Measurements from ENCODE around the gene KLHL1. TPM values are rescaled to one million over a fixed set of nuclear protein-coding genes. Genes with fewer than 3 reads are reported as not detected.

The KLHL1 gene
- total and polyA plus RNA-seq, 2 of the 13 experiments (the other 11 are each of a cell fraction or from before 2014, with no cell fraction given) = 0.01 TPM; not detected in 1

- no peak overlapping the region for H2AFZ ChIP-seq (ENCODE audit: low read length)
- H3K27me3 ChIP-seq (ENCODE audit: control insufficient read depth in 1 of 2, insufficient read depth in 2 of 2, low read length in 2 of 2) = no peaks in the 10 kb centered on the region
- ChIA-PET POLR2A (no interaction called here), CTCF (ENCODE audit: low intra/inter-chr PET ratio, low total read pairs) (no interaction called here)
- in situ Hi-C loops (cut with HindIII; ENCODE audit: extremely low pct_ligation_motif_present, low pct_unique_long_range_greater_than_20kb) (no loop called here), intact Hi-C loops (cut with micrococcal nuclease; ENCODE audit: unreplicated experiment) (no loop called here)
- no peak overlapping the region for H3K4me3 ChIP-seq (replicated peaks in 1 of 3; ENCODE audit: insufficient read depth in 1 of 3, low read depth in 2 of 3, low read length in 3 of 3)
- no peaks in the 10 kb centered on the region for H3K4me1 ChIP-seq (ENCODE audit: insufficient read depth, low read length)
- no peak overlapping the region for H3K27ac ChIP-seq (ENCODE audit: extremely low read length, insufficient read depth, low read length)
- H3K79me2 ChIP-seq (ENCODE audit: insufficient read depth, low read length) = no peaks in the 10 kb centered on the region
- H3K4me2 ChIP-seq (ENCODE audit: low read depth, low read length) = no peak overlapping the region
- no peaks in the 10 kb centered on the region for H3K36me3 ChIP-seq (replicated peaks in 1 of 2; ENCODE audit: control insufficient read depth in 1 of 2, insufficient read depth in 2 of 2, low read length in 2 of 2)
- no peak overlapping the region for H3K9ac ChIP-seq (ENCODE audit: insufficient read depth, low read depth, low read length)
- no peaks in the 10 kb centered on the region for H4K20me1 ChIP-seq (ENCODE audit: insufficient read depth, low read length)
- DNase-seq (ENCODE audit: low spot score) (no peak), ATAC-seq (no peak), FAIRE-seq (no peak)
- no TSS peak for BruUV-seq (replicated peaks)
- H3K9me3 ChIP-seq (ENCODE audit: low read length) = no peaks in the 10 kb centered on the region
- 0% methylated on average over 3 of the region's 3 CpGs for WGBS (ENCODE audit: low lambda C conversion rate)
- TF ChIP-seq NFKBIZ (CRISPR knock-in tag; IDR thresholded peaks at IDR 0.05) (no peak), ERF (CRISPR knock-in tag; IDR thresholded peaks at IDR 0.05) (no peak), MAZ (IDR thresholded peaks at IDR 0.05; ENCODE audit: borderline replicate concordance, low read depth, low read length) (no peak), MAZ (CRISPR knock-in tag; IDR thresholded peaks at IDR 0.05; ENCODE audit: low read depth) (no peak)
- TF ChIP-seq, protein P1, sequence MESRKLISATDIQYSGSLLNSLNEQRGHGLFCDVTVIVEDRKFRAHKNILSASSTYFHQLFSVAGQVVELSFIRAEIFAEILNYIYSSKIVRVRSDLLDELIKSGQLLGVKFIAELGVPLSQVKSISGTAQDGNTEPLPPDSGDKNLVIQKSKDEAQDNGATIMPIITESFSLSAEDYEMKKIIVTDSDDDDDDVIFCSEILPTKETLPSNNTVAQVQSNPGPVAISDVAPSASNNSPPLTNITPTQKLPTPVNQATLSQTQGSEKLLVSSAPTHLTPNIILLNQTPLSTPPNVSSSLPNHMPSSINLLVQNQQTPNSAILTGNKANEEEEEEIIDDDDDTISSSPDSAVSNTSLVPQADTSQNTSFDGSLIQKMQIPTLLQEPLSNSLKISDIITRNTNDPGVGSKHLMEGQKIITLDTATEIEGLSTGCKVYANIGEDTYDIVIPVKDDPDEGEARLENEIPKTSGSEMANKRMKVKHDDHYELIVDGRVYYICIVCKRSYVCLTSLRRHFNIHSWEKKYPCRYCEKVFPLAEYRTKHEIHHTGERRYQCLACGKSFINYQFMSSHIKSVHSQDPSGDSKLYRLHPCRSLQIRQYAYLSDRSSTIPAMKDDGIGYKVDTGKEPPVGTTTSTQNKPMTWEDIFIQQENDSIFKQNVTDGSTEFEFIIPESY (CRISPR knock-in tag; IDR thresholded peaks at IDR 0.05) = no peak
Observed at GRCh38 chr13:69681722-69682121, 426.5 kb downstream of the KLHL1 start.

- FAIRE-seq (no peak), DNase-seq (ENCODE audit: low spot score) (no peak), ATAC-seq (no peak)
- no peak for TF ChIP-seq ZNF614 (CRISPR knock-in tag; IDR thresholded peaks at IDR 0.05; ENCODE audit: borderline replicate concordance)
- TF ChIP-seq IRF2 (CRISPR knock-in tag; IDR thresholded peaks at IDR 0.05) = no peak
- TF ChIP-seq, protein P2, sequence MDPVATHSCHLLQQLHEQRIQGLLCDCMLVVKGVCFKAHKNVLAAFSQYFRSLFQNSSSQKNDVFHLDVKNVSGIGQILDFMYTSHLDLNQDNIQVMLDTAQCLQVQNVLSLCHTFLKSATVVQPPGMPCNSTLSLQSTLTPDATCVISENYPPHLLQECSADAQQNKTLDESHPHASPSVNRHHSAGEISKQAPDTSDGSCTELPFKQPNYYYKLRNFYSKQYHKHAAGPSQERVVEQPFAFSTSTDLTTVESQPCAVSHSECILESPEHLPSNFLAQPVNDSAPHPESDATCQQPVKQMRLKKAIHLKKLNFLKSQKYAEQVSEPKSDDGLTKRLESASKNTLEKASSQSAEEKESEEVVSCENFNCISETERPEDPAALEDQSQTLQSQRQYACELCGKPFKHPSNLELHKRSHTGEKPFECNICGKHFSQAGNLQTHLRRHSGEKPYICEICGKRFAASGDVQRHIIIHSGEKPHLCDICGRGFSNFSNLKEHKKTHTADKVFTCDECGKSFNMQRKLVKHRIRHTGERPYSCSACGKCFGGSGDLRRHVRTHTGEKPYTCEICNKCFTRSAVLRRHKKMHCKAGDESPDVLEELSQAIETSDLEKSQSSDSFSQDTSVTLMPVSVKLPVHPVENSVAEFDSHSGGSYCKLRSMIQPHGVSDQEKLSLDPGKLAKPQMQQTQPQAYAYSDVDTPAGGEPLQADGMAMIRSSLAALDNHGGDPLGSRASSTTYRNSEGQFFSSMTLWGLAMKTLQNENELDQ (CRISPR knock-in tag; IDR thresholded peaks at IDR 0.05; ENCODE audit: borderline replicate concordance) = no peak
- no peak overlapping the region for H3K4me2 ChIP-seq (ENCODE audit: low read depth, low read length)
- under 1% methylated on average over 3 of the region's 3 CpGs for WGBS (ENCODE audit: low lambda C conversion rate)
- in situ Hi-C loops (cut with HindIII; ENCODE audit: extremely low pct_ligation_motif_present, low pct_unique_long_range_greater_than_20kb) = no loop called here
- H2AFZ ChIP-seq (ENCODE audit: low read length) = no peak overlapping the region
- H3K27me3 ChIP-seq (ENCODE audit: control insufficient read depth in 1 of 2, insufficient read depth in 2 of 2, low read length in 2 of 2) = no peaks in the 10 kb centered on the region
- H3K4me3 ChIP-seq (replicated peaks in 1 of 3; ENCODE audit: insufficient read depth in 1 of 3, low read depth in 2 of 3, low read length in 3 of 3) = no peak overlapping the region
- H3K4me1 ChIP-seq (ENCODE audit: insufficient read depth, low read length) = no peaks in the 10 kb centered on the region
- no peaks in the 10 kb centered on the region for H3K36me3 ChIP-seq (replicated peaks in 1 of 2; ENCODE audit: control insufficient read depth in 1 of 2, insufficient read depth in 2 of 2, low read length in 2 of 2)
- no peaks in the 10 kb centered on the region for H4K20me1 ChIP-seq (ENCODE audit: insufficient read depth, low read length)
- H3K9ac ChIP-seq (ENCODE audit: insufficient read depth, low read depth, low read length) = no peak overlapping the region
- H3K9me3 ChIP-seq (ENCODE audit: low read length) = no peaks in the 10 kb centered on the region
- H3K79me2 ChIP-seq (ENCODE audit: insufficient read depth, low read length) = no peaks in the 10 kb centered on the region
- BruUV-seq (replicated peaks) = no TSS peak
- no peak overlapping the region for H3K27ac ChIP-seq (ENCODE audit: extremely low read length, insufficient read depth, low read length)
- ChIA-PET CTCF (ENCODE audit: low intra/inter-chr PET ratio, low total read pairs) (no interaction called here), POLR2A (no interaction called here)
- intact Hi-C loops (cut with micrococcal nuclease; ENCODE audit: unreplicated experiment) = no loop called here
Observed at GRCh38 chr13:69677343-69677742, 430.9 kb downstream of the KLHL1 start.
